ENCODE measurements around the gene PAPSS1. TPM values are rescaled to one million over a fixed set of nuclear protein-coding genes. Genes with fewer than 3 reads are reported as not detected.
"Not testable (repeated sequence)": the region's sequence is repeated elsewhere in the genome, so short reads cannot be mapped to it uniquely, and the experiment has no call there.

The PAPSS1 gene
- polyA plus RNA-seq, 2 donors = 25.5 to 34.6 TPM

- no peaks in the 10 kb centered on the region for H3K27me3 ChIP-seq (ENCODE audit: control insufficient read depth in 1 of 2, insufficient read depth in 2 of 2, low read length in 2 of 2)
- H3K9me3 ChIP-seq (ENCODE audit: control insufficient read depth in 2 of 2, insufficient read depth in 1 of 2, low read depth in 1 of 2, low read length in 1 of 2) = no peaks in the 10 kb centered on the region
- peaks cover 4% of the 10 kb centered on the region in 2 donors for H3K36me3 ChIP-seq (ENCODE audit: control insufficient read depth in 2 of 2, insufficient read depth in 2 of 2, low read length in 1 of 2)
- WGBS, 2 donors = 82 to 87% methylated on average over 4 of the region's 4 CpGs
- H3K4me1 ChIP-seq (ENCODE audit: control insufficient read depth in 2 of 2, insufficient read depth in 2 of 2, low read length in 1 of 2) = no peaks in the 10 kb centered on the region
- H3K4me3 ChIP-seq (ENCODE audit: low read depth in 1 of 2, low read length in 2 of 2) = no peak overlapping the region
- no peak overlapping the region for H3K27ac ChIP-seq (ENCODE audit: low read depth in 2 of 2, low read length in 1 of 2)
Observed at GRCh38 chr4:107658400-107659336, 61.4 kb downstream of the PAPSS1 start.

- Histone ChIP-seq H3K27me3 (ENCODE audit: control insufficient read depth in 1 of 2, insufficient read depth in 2 of 2, low read length in 2 of 2) (no peaks in the 10 kb centered on the region), H3K9me3 (ENCODE audit: control insufficient read depth in 2 of 2, insufficient read depth in 1 of 2, low read depth in 1 of 2, low read length in 1 of 2) (no peaks in the 10 kb centered on the region), H3K4me3 (ENCODE audit: low read depth in 1 of 2, low read length in 2 of 2) (no peak overlapping the region), H3K4me1 (ENCODE audit: control insufficient read depth in 2 of 2, insufficient read depth in 2 of 2, low read length in 1 of 2) (no peaks in the 10 kb centered on the region), H3K27ac (ENCODE audit: low read depth in 2 of 2, low read length in 1 of 2) (no peak overlapping the region), H3K36me3 (ENCODE audit: control insufficient read depth in 2 of 2, insufficient read depth in 2 of 2, low read length in 1 of 2) (peaks cover 4% of the 10 kb centered on the region in 2 donors)
Observed at GRCh38 chr4:107655289-107655688, 64.7 kb downstream of the PAPSS1 start.

- Histone ChIP-seq H3K36me3 (ENCODE audit: control insufficient read depth in 2 of 2, insufficient read depth in 2 of 2, low read length in 1 of 2) (peaks cover 4% of the 10 kb centered on the region in 2 donors), H3K4me1 (ENCODE audit: control insufficient read depth in 2 of 2, insufficient read depth in 2 of 2, low read length in 1 of 2) (no peaks in the 10 kb centered on the region)
- 76 to 80% methylated on average over 10 of the region's 10 CpGs for WGBS, 2 donors
Observed at GRCh38 chr4:107654694-107655093, 65.3 kb downstream of the PAPSS1 start.

GRCh38 chr4:107651408-107651807, 68.6 kb downstream of the PAPSS1 start:
- 74 to 87% methylated on average over 3 of the region's 3 CpGs for WGBS, 2 donors
- not testable (repeated sequence) for H3K36me3 ChIP-seq (ENCODE audit: control insufficient read depth in 2 of 2, insufficient read depth in 2 of 2, low read length in 1 of 2); H3K27ac ChIP-seq (ENCODE audit: low read depth in 2 of 2, low read length in 1 of 2)

More at GRCh38 chr4:107654694-107655093, 65.3 kb downstream of the PAPSS1 start:
- no peak overlapping the region for H3K4me3 ChIP-seq (ENCODE audit: low read depth in 1 of 2, low read length in 2 of 2)
- no peak overlapping the region for H3K27ac ChIP-seq (ENCODE audit: low read depth in 2 of 2, low read length in 1 of 2)
- no peaks in the 10 kb centered on the region for H3K27me3 ChIP-seq (ENCODE audit: control insufficient read depth in 1 of 2, insufficient read depth in 2 of 2, low read length in 2 of 2)
- H3K9me3 ChIP-seq (ENCODE audit: control insufficient read depth in 2 of 2, insufficient read depth in 1 of 2, low read depth in 1 of 2, low read length in 1 of 2) = no peaks in the 10 kb centered on the region

GRCh38 chr4:107650251-107650650, 69.8 kb downstream of the PAPSS1 start:
- H3K4me1 ChIP-seq (ENCODE audit: control insufficient read depth in 2 of 2, insufficient read depth in 2 of 2, low read length in 1 of 2) = no peaks in the 10 kb centered on the region
- H3K36me3 ChIP-seq (ENCODE audit: control insufficient read depth in 2 of 2, insufficient read depth in 2 of 2, low read length in 1 of 2) = peaks cover 5 to 6% of the 10 kb centered on the region in 2 donors
- H3K27ac ChIP-seq (ENCODE audit: low read depth in 2 of 2, low read length in 1 of 2) = no peak overlapping the region
- H3K9me3 ChIP-seq (ENCODE audit: control insufficient read depth in 2 of 2, insufficient read depth in 1 of 2, low read depth in 1 of 2, low read length in 1 of 2) = no peaks in the 10 kb centered on the region
- H3K4me3 ChIP-seq (ENCODE audit: low read depth in 1 of 2, low read length in 2 of 2) = no peak overlapping the region
- H3K27me3 ChIP-seq (ENCODE audit: control insufficient read depth in 1 of 2, insufficient read depth in 2 of 2, low read length in 2 of 2) = no peaks in the 10 kb centered on the region

More at GRCh38 chr4:107651408-107651807, 68.6 kb downstream of the PAPSS1 start:
- H3K27me3 ChIP-seq (ENCODE audit: control insufficient read depth in 1 of 2, insufficient read depth in 2 of 2, low read length in 2 of 2); H3K4me3 ChIP-seq (ENCODE audit: low read depth in 1 of 2, low read length in 2 of 2); H3K9me3 ChIP-seq (ENCODE audit: control insufficient read depth in 2 of 2, insufficient read depth in 1 of 2, low read depth in 1 of 2, low read length in 1 of 2); H3K4me1 ChIP-seq (ENCODE audit: control insufficient read depth in 2 of 2, insufficient read depth in 2 of 2, low read length in 1 of 2): not testable (repeated sequence)

GRCh38 chr4:107648178-107648991, 71.6 kb downstream of the PAPSS1 start:
- WGBS, 2 donors = 93 to 97% methylated on average over 8 of the region's 8 CpGs
- H3K4me3 ChIP-seq (ENCODE audit: low read depth in 1 of 2, low read length in 2 of 2) = no peak overlapping the region
- H3K27me3 ChIP-seq (ENCODE audit: control insufficient read depth in 1 of 2, insufficient read depth in 2 of 2, low read length in 2 of 2) = no peaks in the 10 kb centered on the region
- no peaks in the 10 kb centered on the region for H3K9me3 ChIP-seq (ENCODE audit: control insufficient read depth in 2 of 2, insufficient read depth in 1 of 2, low read depth in 1 of 2, low read length in 1 of 2)
- H3K36me3 ChIP-seq (ENCODE audit: control insufficient read depth in 2 of 2, insufficient read depth in 2 of 2, low read length in 1 of 2) = peaks cover 6 to 14% of the 10 kb centered on the region in 2 donors
- H3K27ac ChIP-seq (ENCODE audit: low read depth in 2 of 2, low read length in 1 of 2) = no peak overlapping the region
- no peaks in the 10 kb centered on the region for H3K4me1 ChIP-seq (ENCODE audit: control insufficient read depth in 2 of 2, insufficient read depth in 2 of 2, low read length in 1 of 2)

- no peaks in the 10 kb centered on the region for H3K9me3 ChIP-seq (ENCODE audit: control insufficient read depth in 2 of 2, insufficient read depth in 1 of 2, low read depth in 1 of 2, low read length in 1 of 2)
- no peaks in the 10 kb centered on the region for H3K4me1 ChIP-seq (ENCODE audit: control insufficient read depth in 2 of 2, insufficient read depth in 2 of 2, low read length in 1 of 2)
- no peaks in the 10 kb centered on the region for H3K27me3 ChIP-seq (ENCODE audit: control insufficient read depth in 1 of 2, insufficient read depth in 2 of 2, low read length in 2 of 2)
- H3K36me3 ChIP-seq (ENCODE audit: control insufficient read depth in 2 of 2, insufficient read depth in 2 of 2, low read length in 1 of 2) = peaks cover 6 to 15% of the 10 kb centered on the region in 2 donors
- WGBS, 2 donors = 94 to 96% methylated on average over 4 of the region's 4 CpGs
- H3K4me3 ChIP-seq (ENCODE audit: low read depth in 1 of 2, low read length in 2 of 2) = no peak overlapping the region
- no peak overlapping the region for H3K27ac ChIP-seq (ENCODE audit: low read depth in 2 of 2, low read length in 1 of 2)
Observed at GRCh38 chr4:107647591-107647990, 72.4 kb downstream of the PAPSS1 start.

GRCh38 chr4:107645604-107646003, 74.4 kb downstream of the PAPSS1 start:
- H3K27ac ChIP-seq (ENCODE audit: low read depth in 2 of 2, low read length in 1 of 2) = no peak overlapping the region
- H3K4me1 ChIP-seq (ENCODE audit: control insufficient read depth in 2 of 2, insufficient read depth in 2 of 2, low read length in 1 of 2) = no peaks in the 10 kb centered on the region
- no peaks in the 10 kb centered on the region for H3K9me3 ChIP-seq (ENCODE audit: control insufficient read depth in 2 of 2, insufficient read depth in 1 of 2, low read depth in 1 of 2, low read length in 1 of 2)
- WGBS, 2 donors = 89% methylated on average over 4 of the region's 4 CpGs
- no peaks in the 10 kb centered on the region for H3K27me3 ChIP-seq (ENCODE audit: control insufficient read depth in 1 of 2, insufficient read depth in 2 of 2, low read length in 2 of 2)
- H3K4me3 ChIP-seq (ENCODE audit: low read depth in 1 of 2, low read length in 2 of 2) = no peak overlapping the region
- peaks cover 6 to 15% of the 10 kb centered on the region in 2 donors for H3K36me3 ChIP-seq (ENCODE audit: control insufficient read depth in 2 of 2, insufficient read depth in 2 of 2, low read length in 1 of 2)

- WGBS, 2 donors = 92 to 95% methylated on average over 7 of the region's 7 CpGs
- Histone ChIP-seq H3K9me3 (ENCODE audit: control insufficient read depth in 2 of 2, insufficient read depth in 1 of 2, low read depth in 1 of 2, low read length in 1 of 2) (no peaks in the 10 kb centered on the region), H3K4me1 (ENCODE audit: control insufficient read depth in 2 of 2, insufficient read depth in 2 of 2, low read length in 1 of 2) (no peaks in the 10 kb centered on the region), H3K4me3 (ENCODE audit: low read depth in 1 of 2, low read length in 2 of 2) (no peak overlapping the region), H3K27me3 (ENCODE audit: control insufficient read depth in 1 of 2, insufficient read depth in 2 of 2, low read length in 2 of 2) (no peaks in the 10 kb centered on the region), H3K27ac (ENCODE audit: low read depth in 2 of 2, low read length in 1 of 2) (no peak overlapping the region), H3K36me3 (ENCODE audit: control insufficient read depth in 2 of 2, insufficient read depth in 2 of 2, low read length in 1 of 2) (peaks cover 6 to 12% of the 10 kb centered on the region in 2 donors)
Observed at GRCh38 chr4:107643021-107643420, 77.0 kb downstream of the PAPSS1 start.
